ENCODE results near the gene AP1S3.
"Not testable (repeated sequence)": the region's sequence is repeated elsewhere in the genome, so short reads cannot be mapped to it uniquely, and the experiment has no call there.

The AP1S3 gene

GRCh38 chr2:223853425-223853837 is 16.0 kb upstream of the AP1S3 start:
- no peak for DNase-seq (ENCODE audit: low spot score)

DNA sequence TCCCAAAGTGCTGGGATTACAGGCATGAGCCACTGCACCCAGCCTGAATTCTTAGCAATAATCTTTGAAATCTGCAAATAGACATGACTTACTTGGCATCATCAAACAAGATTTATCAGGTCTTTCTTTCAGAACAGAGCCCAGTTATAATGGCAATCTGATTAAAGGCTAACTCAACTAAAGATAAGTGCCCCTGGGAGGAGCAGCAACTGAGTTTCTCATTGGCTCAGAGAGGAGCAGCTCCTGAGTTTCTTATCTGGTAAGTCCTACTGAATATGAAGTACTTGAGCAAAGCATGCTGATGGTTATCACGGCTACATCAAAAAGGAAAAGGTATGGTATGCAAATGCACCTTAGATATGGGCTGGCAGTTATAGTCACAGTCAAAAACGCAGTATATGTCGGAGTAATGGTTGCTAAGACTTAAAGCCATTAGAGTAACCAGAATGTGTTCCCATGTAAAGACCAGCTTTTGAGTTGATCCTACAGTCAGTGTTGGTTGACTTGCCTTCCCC is 15.0 kb upstream of the AP1S3 start:
- no peak for DNase-seq (ENCODE audit: low spot score)

DNA sequence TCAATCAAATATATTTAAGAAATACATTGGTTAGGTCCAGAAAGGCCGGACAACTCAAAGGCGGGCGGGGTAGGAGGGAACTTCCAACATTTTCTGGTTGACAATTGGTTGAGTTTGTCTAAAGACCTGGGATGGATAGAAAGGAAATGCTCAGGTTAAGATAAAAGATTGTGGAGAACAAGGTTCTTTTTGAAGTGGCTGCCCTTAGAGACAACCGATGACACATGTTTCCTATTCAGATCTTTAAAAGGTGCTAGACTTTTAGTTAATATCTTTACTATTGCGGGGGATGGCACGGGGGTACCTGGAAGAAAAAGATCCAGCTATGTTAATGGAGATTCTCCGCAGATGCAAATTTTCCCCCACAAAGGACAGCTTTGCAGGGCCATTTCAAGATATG is 10.0 kb upstream of the AP1S3 start:
- no peak for DNase-seq (ENCODE audit: low spot score)

- no peak for DNase-seq (ENCODE audit: low spot score)
Measured at GRCh38 chr2:223846515-223846914, 9.1 kb upstream of the AP1S3 start.

- DNase-seq (ENCODE audit: low spot score): no peak
Measured at GRCh38 chr2:223841436-223842190, 4.2 kb upstream of the AP1S3 start.

DNA sequence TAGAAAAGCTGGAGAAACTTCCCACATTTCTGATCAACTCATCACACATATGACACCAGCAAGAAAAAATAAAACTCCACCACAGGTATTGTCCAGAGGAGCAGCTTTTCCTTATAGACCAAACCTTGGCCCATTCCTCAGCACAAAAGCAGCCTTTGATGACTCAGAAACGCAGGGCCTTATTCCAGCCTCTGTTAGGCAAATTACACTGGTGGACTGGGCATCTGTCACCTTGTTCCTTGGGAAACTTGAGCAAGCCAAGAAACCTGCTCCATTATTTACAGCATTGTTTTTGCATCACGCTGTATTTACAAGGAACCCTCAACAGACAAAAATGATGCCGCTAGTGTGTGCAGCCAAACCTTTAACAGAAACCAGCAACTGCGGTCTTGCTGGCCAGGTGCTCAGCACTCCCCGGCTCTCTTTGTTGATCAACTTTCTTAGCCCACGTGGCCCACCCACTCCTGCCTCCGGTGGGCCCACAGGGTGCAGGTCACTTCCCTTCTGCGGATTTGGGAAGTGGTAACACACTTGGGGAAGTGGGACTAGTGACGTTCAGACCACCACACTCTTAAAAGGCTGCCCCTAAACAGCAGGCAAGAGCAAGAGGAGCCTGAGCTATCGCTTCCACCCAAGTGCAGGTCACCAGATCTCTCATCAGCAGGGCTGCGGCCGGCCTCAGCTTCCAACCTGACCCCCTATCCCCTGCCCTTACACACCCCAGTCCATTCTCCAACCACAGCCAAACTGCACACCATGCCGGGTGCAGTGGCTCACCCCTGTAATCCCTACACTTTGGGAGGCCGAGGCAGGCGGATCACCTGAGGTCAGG is 1.5 kb downstream of the AP1S3 start:
- DNase-seq (ENCODE audit: low spot score): no peak

GRCh38 chr2:223834431-223834830 is 3.0 kb downstream of the AP1S3 start:
- DNase-seq (ENCODE audit: low spot score): no peak

DNA sequence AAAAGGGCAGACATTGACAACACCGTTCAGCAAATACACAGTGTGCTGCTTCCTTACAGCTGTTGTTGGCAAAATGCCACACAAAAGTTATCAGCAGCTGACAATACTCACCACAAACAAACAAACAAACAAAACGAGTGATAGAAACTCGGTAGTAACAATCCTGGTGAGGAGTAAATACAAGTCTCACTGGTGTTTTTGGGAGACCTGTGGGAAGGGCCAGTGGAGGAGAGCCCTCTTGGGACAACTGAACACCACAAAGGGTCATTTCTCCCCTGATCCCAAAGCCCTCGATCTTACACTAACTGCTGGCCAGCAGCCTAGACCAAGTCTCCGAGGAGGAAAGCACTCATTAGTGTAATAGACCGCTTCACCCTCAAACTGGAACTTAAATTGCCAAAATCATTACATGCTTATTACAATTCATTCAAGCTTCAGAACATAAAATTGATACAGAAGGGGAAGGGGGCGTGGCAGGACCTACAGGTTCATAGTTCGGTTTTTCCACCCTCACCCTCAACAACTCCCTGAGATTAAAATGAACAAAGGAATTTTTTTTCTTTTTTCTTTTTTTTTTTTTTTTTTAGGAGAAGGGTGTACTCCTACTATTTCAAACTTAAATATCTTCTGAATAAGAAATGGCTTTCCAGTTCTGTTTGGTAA is 5.0 kb downstream of the AP1S3 start:
- DNase-seq (ENCODE audit: low spot score): no peak

DNA sequence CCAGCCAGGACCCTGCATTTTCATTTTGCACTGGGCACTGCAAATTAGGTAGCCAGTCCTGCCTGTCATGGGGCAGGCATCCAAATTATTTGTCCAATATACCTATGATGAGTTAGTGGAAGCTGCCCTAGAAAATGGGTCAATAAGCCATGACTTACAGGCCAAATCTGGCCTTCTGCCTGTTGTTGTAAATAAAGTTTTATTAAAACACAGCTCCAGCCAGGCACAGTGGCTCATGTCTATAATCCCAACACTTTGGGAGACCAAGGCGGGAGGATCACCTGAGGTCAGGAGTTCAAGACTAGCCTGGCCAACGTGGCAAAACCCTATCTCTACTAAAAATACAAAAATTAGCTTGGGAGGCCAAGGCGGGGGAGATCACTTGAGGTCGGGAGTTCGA is 8.3 kb downstream of the AP1S3 start:
- no peak for DNase-seq (ENCODE audit: low spot score)

GRCh38 chr2:223828314-223828713 is 9.1 kb downstream of the AP1S3 start:
- DNase-seq (ENCODE audit: low spot score): no peak

DNA sequence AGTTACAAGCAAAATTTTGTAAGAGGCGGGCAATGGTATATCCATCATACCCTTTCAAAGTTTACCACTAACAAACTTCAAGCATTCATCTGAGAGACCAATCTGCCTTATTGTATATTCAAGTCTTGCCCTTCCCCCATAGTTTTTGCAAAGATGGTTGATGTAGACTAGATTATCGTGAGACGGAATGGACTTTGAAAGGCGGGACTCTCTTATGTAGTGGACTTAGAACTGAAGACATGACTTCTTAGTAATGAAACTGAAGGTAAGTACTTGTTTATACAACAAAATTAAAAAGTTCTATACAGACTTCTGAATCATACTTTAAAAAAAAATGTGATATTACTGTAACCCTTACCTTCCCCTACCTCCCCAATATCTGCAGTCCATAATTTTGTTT is 10.4 kb downstream of the AP1S3 start:
- no peak for DNase-seq (ENCODE audit: low spot score)

DNA sequence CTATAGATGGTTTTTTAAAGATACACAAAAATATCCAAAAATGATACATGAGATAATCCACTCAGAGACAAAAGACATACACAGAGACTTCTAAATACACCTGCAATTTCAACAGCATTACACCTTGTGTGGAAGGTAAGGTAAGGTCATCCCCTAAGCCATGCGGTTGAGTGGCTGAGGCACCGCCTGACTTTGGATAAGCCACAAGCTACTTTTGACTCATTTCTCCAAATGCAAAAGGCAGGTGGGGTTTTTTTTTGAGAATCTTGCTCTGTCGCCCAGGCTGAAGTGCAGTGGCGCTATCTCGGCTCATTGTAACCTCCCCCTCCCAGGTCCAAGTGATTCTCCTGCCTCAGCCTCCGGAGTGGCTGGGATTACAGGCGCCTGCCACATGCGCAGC is 13.1 kb downstream of the AP1S3 start:
- DNase-seq (ENCODE audit: low spot score): no peak

DNA sequence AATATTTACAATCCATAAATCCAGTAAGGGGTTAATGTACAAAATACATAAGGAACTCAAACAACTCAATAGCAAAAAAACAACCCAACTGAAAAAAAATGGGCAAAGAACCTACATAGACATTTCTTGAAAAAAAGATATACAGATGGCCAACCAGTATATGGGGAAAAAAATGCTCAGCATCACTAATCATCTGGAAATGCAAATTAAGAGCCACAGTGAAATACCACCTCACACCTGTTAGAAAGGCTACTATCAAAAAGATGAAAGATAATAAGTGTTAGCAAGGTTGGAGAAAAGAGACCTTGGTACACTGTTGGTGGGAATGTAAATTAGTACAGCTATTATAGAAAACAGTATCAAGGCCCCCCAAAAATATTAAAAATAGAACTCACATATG is 14.6 kb downstream of the AP1S3 start:
- DNase-seq (ENCODE audit: low spot score): no peak

DNA sequence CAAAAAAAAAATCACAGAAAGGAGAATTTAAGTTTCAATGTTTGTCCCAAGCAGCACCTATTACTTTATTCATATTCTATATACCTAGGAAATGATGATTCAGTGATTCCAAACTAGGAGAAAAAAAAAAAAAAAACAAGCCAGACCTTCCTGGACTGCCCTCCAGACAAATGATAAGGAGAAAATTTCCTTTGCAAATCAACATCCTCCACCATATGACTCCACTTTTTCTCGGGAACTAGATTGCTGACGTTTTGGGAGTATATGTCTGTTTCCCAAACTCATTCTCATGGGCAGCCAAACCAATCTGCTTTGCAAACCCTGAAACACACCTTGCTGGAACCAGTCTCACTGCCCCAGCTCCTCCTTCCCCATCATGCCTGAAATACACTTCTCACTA is 16.8 kb downstream of the AP1S3 start:
- DNase-seq (ENCODE audit: low spot score): no peak

DNA sequence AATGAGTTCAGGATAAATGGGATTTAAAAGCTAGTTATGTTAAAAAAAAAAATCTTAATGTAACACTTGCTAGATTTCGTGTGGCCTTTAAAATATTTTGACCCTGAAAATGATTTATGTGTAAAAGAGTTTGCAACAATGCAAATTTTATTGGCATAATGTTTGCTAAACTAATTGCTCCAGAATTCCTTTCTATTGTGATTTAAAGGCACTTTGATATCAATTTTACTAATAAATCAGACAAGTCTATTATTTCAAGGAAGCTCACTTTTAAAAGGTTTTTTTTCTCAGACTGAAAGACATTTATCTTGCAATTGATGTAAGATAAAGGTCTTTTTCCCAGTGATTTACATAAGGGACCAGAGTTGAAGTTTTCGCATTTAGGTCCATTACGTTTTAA is 17.5 kb downstream of the AP1S3 start:
- no peak for DNase-seq (ENCODE audit: low spot score)

DNA sequence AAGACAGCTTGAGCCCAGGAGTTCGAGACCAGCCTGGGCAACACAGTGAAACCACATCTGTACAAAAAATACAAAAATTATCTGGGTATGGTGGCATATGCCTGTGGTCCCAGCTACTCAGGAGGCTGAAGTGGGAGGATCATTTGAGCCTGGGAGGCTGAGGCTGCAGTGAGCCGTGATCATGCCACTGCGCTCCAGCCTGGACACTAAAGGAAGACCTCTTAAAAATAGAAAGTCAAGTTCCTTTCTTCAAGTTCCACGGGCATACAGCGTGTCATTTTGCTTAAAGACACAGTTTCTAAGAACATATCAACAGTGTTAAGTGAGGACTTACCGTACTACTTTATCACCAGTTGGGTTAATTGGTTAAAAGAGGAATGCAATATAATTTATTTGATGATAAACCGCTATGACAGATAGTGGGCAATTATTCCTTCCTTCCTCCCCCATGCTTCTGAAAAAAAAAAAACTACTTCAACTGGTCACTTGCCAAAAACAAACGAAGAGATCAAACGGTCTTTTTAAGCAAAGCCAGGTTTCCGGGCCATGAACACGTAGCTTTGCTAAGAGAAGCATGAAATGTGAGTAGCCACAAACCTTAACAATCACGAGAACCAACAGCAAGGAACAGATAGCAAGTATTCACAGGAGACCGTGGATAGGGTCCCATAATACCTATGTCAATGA is 21.4 kb downstream of the AP1S3 start:
- DNase-seq (ENCODE audit: low spot score): no peak

DNA sequence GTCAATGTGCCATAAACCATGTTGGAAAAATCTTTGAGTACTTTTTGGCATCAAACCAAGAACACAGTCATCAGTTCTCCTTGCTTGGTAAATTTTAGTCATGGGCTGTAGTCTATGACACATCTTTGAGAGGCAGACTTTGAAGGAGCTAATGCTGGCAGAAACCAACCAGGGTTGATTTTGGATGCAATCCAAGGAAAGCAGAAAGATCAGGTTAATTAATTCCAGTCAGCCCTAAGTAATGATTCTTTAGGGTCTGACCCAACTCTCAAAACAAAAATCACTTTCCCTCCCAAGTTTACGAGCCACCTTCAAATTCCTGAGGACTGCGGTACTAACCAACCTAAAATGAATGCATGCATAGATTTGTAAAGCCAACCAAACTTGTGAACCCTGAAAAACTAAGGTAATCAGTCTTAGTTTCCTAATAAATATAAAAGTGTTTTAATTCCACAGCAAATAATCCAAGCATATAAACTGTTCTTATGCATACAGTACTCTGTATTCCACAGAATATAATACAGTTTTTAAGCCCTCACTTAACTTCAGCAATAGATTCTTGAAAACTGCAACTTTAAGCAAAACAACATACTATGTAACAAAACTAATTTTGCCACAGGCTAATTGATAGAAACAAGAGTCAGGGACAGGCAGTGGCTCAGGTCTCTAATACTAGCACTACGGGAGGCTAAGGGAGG is 22.0 kb downstream of the AP1S3 start:
- DNase-seq (ENCODE audit: low spot score): no peak

DNA sequence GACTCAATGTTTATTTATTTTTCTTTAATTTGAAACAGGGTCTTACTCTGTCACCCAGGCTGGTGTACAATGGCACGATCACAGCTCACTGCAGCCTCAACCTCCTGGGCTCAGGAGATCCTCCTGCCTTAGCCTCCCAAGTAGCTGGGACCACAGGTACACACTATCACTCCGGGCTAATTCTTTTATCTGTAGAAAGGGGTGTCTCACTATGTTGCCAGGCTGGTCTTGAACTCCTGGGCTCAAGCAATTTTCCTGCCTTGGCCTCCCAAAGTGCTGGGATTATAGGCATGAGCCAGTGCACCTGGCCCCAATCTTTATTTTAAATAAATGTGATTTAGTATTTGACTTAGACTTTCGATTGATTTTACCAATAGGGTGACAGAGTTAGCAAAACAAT is 22.6 kb downstream of the AP1S3 start:
- DNase-seq (ENCODE audit: low spot score): not testable (repeated sequence)

DNA sequence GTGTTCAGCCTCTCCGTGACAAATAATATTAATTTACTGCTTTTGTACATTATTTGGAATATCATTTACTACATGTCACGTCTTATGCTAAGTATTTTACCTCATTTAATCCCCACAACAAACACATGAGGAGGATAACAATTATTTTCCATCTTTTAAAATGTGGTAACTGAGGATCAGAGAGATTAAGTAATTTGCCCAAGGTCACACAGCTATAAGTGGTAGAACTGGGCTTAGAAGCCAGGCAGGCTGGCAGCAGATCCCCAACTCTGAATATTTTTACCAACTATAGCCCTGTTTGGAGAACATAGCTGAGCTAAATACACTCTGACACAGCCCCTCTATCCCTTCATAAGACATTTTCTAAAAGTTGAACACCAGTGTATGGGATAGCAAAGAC is 24.1 kb downstream of the AP1S3 start:
- no peak for DNase-seq (ENCODE audit: low spot score)

DNA sequence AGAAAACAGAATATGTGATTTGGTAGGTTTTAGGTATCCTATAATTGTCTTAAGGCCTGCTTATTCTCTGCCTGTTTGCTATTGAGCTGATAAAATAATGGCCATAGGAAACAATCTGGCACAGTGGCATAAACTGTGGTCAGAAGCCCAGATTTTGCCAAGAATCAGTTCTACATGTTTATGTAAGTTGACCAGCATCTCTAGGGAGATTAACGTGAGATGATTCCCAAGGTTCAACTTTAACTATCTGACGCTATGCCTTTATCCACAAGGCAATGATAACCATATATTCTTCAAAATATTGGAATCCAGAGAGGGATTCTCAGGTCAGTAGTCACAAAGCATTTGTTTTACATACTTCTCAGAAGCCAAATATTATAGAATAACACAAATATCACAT is 25.6 kb downstream of the AP1S3 start:
- DNase-seq (ENCODE audit: low spot score): no peak

GRCh38 chr2:223805008-223805407 is 32.4 kb downstream of the AP1S3 start:
- no peak for DNase-seq (ENCODE audit: low spot score)

- no peak for DNase-seq (ENCODE audit: low spot score)
Measured at GRCh38 chr2:223801736-223802135, 35.6 kb downstream of the AP1S3 start.
